ENCODE results near the gene CAPN12.

GRCh38 chr19:38745316-38745715, 1.0 kb upstream of the CAPN12 start:
- TF ChIP-seq, protein P1, sequence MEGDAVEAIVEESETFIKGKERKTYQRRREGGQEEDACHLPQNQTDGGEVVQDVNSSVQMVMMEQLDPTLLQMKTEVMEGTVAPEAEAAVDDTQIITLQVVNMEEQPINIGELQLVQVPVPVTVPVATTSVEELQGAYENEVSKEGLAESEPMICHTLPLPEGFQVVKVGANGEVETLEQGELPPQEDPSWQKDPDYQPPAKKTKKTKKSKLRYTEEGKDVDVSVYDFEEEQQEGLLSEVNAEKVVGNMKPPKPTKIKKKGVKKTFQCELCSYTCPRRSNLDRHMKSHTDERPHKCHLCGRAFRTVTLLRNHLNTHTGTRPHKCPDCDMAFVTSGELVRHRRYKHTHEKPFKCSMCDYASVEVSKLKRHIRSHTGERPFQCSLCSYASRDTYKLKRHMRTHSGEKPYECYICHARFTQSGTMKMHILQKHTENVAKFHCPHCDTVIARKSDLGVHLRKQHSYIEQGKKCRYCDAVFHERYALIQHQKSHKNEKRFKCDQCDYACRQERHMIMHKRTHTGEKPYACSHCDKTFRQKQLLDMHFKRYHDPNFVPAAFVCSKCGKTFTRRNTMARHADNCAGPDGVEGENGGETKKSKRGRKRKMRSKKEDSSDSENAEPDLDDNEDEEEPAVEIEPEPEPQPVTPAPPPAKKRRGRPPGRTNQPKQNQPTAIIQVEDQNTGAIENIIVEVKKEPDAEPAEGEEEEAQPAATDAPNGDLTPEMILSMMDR (IDR thresholded peaks at IDR 0.05) = no peak
- no peak for TF ChIP-seq POLR2A (IDR thresholded peaks at IDR 0.05; ENCODE audit: low read depth)
- TF ChIP-seq EP300 (IDR thresholded peaks at IDR 0.05) = no peak
- TF ChIP-seq POLR2AphosphoS5 (IDR thresholded peaks at IDR 0.05) = no peak

All from esophagus muscularis mucosa (tissue), 4 donors.